Non-pigmented ciliary epithelial cell (primary cell): ENCODE data around the gene SPAG17.

Source experiments
- DNase-seq: peaks from one replicate; pipeline ENCODE4 v3.0.0-alpha.2; 2010; ENCODE audit warnings: low read depth

The SPAG17 gene

DNA sequence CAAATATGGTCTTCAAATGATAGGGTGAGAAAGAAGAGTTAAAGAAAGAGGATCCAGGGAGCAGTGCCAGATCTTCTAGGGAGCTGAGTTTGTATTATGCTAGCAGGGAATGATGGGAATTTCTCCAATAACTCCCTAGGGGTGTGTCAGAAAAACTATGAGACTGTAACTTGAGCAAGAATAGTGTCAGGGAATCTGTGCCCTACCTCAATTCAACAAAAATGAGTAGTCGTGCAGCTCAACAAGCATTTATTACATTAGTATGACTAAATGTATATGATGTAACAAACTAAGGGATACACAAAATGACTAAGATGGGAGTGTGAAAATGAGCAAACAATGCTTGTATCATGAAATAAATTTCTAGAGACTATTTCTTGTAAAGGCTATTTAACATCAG lies 24.2 kb downstream of the SPAG17 start:
- DNase-seq: no peak

DNA sequence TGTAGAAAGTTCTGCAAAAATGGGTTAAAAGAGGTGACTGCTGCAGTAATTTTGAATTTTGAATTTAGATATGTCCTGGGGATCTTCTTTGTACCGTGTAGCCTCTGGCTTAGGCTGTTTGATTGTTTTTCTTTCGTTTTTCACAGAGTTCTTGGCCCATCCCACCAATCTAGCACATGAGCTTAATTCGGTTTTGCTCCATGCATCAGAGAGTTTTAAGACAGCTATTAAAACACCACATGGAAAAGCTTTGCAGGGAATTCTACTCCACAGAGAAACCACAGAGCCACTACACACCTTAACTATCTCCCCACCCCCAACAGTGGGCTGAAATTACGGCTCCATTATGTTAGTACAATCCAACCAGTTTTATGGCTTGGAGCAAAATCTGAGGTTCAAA lies 25.5 kb downstream of the SPAG17 start:
- no peak for DNase-seq

DNA sequence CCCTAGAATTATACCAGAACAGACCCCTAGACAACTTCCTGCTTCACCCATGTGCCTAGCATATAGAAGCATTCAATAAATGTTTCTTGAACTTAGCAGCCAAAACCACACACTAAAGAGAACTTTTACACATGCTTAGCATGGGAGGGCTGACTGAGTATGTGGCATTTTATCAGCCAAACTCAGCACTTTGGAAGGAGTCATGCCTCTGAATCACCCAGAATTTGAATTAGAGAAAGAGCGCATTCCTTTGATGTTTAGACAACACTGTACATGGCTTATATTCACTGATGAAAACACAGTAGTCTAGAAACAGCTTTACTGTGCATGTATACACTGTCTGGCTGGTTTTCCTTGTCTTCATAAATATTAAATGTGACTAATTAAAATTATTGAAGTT lies 26.1 kb downstream of the SPAG17 start:
- peak; percentile 54 for DNase-seq

DNA sequence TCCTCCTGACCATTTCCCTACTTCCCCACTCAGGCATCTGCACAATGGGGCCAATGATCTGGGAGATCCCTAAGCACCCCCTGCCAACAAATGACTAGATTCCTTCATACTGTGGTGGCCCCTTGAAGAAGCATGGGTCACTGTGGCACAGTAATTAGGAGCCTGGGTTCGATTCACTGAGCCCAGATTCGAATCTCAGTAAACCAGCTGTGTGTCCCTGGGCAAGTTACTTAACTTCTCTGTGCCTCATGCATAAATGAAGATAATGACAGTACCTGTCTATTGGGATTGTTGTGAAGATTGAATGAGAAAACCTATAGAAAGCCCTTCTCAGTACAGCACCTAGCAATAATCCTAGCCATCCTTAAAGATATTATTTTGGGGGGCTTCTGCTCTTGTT lies 27.5 kb downstream of the SPAG17 start:
- no peak for DNase-seq

DNA sequence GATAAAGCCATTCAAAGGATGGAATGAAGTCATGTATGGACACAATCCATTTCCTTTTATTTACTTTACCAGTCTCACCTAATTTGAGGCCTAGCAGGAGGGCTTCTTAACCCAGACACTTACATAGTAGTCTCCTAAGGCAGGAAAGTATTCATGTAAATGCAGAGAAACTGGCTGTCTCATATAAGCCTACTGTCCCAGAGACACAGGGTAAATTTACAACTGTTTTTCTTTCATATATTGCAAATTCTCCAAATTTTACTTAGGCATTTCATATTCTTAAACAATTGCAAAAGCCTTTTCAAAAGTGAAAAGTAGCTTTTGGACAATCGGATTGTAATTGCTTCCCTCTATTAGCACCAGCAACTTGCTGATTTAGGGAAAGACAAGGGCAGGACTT lies 29.9 kb downstream of the SPAG17 start:
- no peak for DNase-seq

DNA sequence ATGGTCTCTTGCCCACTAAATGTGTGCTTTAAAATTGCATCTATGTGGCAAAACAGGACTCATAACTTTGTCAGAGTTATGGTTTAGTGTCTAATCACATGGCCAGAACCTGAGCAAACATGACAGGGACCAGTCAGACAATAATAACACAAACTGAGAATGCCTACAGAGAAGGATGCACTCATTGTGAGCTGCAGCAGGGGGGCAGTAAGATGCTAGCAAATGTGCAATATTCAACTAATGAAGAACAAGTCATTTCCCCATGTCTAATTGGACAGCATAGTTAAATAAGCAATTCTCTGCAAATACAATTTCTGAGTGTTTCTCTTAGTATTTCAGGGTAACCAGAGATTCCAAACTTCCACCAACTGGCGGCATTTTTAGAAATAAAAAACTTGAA lies 30.8 kb downstream of the SPAG17 start:
- no peak for DNase-seq

DNA sequence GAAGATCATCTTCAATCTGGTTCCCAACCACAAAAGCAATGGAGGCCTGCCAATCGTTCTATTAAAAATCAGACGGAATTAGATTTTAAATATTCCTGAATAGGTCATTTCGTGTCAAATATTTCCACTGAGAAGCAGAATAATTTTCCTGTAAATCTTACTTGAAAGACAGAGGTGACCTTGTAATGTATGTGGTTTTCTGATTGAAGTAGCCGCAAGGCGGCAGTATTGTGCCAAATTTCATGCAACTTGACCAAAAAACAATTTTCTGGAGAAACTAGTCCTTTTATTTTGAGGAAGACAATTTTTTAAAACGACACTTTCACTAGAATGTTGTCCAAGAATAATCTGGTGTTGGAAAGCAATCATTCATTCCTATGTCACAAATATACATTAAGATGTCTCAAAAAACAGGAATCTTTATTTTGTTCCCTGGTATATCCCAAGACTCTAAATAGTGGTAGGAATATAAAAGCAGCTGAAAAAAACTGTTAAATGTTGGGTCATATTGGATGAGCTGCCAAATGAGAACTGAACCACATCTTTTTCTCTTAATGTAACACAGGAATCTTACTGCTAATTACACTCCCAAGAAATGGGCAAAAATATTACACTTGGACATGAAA lies 33.6 kb downstream of the SPAG17 start:
- no peak for DNase-seq

DNA sequence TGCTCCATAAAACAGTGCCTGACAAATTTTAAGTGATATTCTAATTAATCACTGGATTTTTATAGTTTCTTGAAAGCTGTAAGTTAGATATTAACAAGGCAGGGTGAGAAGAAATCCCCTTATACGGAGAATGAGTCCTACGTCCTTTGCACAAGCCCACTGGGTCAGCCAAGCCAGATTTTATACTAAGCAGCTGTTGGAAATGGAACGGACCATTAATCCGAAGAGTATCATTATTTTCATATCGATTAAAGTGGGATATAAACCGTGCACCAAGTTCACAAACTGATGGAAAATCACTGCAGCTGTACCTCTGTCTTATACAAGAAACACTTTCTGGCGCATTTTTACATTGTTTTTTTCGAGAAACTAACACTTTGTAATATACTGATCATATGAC lies 35.2 kb downstream of the SPAG17 start:
- no peak for DNase-seq

DNA sequence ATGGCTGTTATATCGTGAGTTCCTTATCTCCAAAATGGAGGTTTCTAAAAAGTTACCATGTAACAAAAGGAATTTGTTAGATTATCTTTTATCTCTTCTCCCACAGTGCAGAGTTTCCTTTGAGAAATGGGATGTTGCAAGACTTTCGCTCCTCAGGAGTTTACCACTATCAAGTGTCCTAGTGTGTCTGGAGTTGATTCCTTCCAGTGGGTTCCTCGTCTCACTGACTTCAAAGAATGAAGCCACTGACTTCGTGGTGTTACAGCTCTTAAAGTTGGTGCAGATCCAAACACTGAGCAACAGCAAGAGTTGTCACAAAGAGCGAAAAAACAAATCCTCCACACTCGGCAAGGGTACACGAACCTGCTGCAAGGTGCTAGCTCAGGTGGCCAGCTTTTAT lies 37.0 kb downstream of the SPAG17 start:
- no peak for DNase-seq

DNA sequence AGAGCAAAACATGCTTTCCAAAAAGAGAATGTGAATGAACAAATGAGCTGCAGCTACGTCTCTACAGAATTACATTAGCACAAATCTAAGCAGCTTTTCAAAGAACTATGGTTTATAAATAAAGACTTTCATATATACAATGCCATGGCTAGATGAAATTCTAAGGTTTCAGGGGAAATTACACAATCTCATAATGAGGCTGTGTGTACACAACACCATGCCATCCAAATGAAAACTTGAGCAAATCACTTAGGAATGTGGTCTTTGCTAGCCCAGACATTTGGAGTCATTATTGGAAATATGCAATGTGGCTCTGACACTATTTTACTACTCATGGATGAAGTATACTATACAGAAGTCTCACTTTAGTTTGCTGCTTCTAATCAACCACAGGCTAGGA lies 37.5 kb downstream of the SPAG17 start:
- DNase-seq: no peak

DNA sequence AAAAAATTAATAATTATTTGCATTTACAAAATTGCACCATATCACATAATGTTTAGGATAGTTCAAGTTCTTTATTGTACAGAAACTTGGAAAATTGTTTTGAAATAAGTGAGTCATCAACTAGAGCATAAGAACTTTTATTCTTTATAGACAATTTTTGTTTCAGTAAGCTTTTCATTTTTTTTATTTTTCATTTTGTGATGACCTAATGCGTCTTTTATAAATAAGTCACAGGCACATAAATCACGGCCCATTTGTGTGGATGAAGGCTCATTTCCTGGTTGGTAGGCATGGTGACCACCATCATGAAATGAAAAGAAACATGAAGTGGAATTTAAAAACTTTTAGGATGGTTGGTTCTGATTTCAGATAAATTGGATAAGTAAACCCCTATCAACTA lies 39.3 kb downstream of the SPAG17 start:
- no peak for DNase-seq

DNA sequence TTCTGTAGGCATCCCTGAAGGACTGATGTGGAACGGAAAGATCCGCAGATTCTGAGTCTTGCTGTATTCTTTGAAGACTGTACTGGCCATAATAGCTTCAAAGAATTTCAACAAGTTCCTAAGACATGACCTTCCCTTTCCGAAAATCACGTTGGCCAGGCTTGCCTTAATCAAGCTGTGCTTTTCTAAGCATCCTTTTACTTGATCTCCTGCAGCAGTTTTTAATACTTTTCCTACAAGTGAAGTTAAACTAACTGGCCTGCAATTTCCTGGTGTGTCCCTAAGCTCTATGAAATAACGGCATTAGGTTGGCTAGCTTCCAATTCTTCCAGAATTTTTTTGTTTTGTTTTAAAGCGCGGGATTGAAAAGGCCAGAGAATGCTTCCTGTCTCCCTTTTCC lies 40.3 kb downstream of the SPAG17 start:
- DNase-seq: no peak

DNA sequence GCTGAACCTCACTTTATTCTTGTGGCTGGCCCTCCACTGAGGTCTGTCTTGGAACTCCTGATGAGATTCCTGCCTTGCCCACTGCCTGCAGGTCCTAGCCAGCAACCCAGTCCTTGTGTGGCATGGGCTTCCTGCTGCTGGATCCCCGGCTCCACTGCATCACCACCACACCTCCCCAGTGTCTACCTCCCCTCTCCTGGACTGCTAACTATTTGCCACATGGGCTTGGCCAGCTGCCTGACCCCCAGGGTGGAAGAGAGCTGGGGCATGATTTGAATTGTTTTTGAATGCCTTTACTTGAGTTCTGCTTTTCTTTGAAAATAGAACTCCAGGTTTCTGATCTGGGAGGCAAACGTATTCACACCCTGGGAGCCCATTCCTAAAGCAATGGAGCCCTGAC lies 41.2 kb downstream of the SPAG17 start:
- no peak for DNase-seq

DNA sequence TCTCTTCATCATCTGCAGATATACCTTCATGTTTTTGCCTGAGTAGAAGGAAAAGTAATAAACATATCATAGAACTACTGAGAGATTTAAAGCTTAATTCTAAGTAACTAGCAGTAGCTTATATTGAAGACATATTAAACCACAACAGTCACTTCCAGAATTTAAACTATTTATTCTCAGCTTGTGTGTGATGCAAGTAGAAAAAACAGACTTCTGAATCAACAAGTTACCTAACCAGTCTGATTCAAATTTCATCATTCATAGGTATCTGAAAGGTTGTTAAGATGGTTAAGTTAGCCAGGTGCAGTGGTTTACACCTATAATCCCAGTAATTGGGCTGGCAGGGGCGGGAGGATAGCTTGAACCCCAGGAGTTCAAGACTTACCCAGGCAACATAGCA lies 41.9 kb downstream of the SPAG17 start:
- no peak for DNase-seq

DNA sequence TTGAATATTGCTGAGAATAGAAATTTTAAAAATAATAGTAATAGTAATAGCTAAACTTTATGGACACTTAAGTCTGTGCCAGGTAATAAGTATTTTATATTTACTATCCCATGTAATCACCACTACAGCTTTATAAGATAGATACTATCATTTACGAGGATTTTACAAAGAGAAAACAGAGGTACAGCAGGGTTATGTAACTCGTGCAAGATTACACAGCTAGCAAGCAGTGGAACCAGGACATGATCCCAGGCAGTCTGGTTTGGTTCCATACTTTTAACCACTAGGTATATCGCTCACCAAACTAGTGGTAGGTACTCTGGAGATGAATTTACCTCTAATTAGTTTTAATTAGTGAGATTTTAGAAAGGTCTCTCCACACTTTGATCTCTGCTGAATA lies 42.5 kb downstream of the SPAG17 start:
- no peak for DNase-seq

DNA sequence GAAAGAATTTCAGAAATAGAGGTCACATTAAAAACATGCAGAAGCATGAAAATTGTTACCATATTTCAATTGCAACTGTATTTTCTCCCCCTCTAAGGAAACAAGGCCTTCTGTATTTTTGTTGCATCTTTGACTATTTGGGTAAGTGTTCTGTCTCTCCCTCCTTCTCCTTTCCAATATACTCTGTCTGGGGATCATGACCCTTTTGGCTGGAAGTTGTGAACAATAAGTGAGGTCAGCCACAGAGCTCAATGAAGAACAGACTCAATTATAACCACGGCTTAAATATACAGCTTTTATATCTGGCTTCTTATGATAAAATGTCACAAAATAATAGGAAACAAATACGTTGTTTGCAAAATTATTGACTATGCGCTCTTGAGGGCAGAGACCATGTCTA lies 47.1 kb downstream of the SPAG17 start:
- no peak for DNase-seq

DNA sequence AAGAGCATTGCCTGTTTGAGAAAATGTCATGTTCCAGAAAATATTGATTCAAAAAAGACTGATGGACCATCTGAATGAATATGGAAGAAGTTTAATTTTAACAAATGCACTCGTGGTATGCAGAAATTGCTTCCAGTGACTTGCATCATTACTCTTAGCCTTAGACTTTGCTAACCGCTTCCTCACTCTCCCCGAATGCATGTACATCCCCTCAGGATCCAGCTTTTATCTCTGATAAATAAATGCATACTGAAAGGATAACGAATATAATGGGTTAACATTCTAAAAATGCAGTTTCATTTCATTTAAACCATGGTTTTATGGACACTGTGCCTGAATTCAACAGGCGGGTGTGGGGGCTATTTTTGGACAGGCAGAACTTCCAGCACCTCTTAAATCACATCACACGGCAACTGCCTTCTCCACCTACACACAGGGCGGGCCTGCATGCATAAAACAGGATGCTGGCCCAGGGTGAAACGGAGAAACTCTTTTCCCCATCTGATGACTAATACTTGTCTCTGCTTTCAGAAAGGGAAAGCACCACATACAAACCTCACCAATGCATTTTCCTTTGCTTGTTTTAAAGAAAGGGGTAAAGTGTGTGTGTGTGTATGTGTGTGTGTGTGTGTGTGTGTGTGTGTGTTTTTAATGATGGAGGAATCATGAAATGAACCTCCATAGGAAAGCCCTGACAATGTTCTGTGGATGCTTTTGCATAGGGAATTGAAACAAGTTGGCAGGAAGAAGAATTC lies 48.7 kb downstream of the SPAG17 start:
- DNase-seq: no peak

DNA sequence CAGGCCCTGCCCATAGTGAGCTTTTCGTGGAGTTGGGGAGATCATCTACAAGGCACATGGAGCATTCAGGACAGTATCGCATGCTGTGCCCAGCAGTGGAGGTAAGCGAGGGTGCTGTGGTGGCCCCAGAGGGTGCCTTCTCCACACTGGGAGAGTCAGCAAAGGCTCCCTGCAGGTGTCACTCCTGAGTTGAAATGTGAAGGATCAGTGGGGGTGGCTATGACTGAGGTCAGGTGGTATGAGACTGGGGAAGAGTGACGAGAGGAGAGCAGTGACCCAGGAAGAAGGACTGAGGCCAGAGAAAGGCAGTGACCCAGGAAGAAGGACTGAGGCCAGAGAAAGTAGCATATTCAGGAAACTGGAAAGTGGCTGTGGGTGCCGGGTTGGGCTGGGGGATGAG lies 53.0 kb downstream of the SPAG17 start:
- DNase-seq: no peak

DNA sequence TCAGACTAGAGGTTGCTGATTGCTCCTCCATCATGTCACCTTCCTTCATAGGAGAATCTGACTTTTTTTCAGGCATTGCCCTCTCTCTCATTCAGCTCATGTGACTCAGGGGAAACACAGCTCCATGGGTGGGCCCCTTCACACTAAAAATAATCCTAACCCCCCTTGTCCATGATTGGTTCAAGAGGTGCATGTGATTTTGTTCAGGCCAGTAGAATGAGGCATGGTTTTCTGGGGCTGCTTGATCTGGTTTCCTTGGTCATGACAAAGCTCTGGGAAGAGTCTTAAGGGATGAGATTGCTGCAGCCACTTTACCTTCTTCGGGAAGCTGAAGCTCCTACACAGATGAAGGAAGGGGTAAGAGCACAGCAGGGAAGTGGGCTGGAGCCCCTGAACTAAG lies 56.3 kb downstream of the SPAG17 start:
- no peak for DNase-seq

DNA sequence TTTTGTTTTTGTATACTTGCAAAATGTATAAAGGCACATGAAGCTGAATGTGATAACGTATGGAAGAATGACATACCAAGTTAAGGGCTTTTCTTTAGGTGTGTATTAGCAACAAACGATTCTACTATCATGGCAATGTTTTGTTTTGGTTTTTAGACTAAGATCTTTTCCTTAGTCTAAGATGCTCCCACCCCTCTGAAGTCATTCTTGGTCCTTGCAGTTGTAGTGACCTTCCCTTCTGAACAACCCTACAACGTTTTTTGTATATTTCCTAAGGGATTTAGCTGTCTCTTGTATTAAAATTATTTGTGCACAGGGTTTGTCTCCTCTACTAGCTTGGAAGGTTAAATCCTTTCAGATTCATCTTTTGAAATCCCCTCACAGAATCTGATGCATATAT lies 61.0 kb downstream of the SPAG17 start:
- DNase-seq: no peak

DNA sequence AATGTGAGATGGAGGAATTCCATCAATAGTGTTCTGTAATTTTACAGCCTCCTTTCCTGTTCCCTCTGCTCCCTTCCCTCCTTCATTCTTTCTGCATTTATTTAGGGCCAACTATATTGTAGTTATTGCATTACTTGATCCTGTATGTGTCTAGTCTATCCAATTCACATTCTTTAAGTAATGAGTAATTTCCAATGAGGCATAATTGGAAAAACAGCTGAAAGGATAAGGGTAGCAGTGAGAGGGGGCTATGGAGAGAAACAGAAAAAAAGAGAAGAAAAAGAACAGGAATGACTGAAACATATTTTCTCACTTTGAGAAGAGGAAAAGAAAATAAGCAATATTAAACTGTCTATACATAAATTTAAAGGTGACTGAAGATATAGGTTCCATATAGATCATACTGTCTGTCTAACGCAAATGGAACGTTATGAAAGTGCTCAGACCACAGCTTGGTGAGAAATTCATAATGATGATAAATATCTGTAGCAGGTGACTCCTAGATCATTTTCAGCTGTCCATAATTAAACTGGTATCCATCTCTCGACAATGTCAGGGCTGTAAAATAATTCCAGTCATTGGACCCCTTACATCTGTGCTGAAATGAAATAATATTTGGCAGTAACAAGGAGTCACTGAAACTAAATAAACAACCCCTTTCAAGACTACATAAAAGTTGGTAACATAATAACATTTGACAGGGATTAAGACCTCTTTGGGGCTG lies 61.8 kb downstream of the SPAG17 start:
- no peak for DNase-seq

DNA sequence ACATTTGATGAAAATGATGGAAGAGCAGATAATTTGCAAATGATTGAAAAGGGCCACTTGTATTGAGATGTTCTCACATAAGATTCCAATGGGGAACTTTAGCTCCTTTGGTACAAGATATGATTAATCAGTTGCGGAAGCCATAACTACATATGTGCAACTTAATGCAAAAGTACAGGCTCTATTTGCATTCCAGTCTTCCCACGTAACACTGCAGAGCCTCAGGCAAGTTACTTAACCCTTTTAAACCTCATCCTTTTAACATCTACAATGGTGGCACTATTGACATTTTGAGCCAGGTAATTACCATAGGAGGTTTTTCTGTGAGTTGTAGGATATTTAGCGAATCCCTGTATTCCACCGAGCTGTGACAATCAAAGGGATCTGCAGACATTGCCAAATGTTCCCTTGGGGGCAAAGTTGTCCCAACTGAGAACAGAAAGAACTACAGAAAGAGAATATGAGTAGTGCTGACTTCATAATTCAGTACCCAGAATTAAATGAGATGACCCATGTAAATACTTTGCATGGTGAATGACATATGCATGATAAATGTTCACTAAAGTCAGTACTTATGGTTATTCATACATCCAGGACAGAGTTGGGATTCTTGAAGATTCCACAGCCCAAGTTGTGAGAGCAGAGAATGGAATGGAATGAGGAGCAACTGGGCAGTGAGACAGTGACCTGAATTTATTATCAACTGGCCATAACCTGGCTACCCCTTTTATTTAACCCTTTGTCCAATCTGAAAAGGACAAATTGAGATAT lies 62.6 kb downstream of the SPAG17 start:
- no peak for DNase-seq
